ENCODE results near the gene EML1. TPM values are rescaled to one million over a fixed set of nuclear protein-coding genes. Genes with fewer than 3 reads are reported as not detected.

Gene EML1
- total and polyA plus RNA-seq, 2 of the 13 experiments (the other 11 are each of a cell fraction or from before 2014, with no cell fraction given): 0.59 to 1.7 TPM

DNA sequence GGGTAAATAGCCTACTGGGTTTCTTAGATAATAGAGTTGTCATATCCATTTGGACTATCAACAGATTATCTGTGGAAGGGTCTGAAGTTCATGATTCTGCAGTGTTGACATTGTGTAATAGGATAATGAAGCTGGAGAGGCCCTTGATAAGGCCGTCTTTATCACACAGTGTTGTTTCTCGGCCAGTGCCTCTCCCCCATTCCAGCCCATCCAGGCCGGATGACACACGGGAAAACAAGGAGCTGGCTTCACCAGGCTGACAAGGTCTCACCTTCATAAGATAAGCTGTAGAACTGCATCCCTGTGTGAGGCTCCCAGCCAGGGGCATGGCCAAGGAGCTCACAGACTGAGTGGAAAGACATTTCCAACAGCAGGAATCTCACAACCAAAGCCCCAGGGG, 8.7 kb upstream of the EML1 start (continued):
- TF ChIP-seq HMG20B (CRISPR knock-in tag; conservative IDR thresholded peaks at IDR 0.05) (no peak; the same call in 1 of the 2 replicates), ZNF788 (CRISPR knock-in tag; IDR thresholded peaks at IDR 0.05; ENCODE audit: borderline replicate concordance) (no peak; the same call in 1 of the 2 replicates), MED1 (CRISPR knock-in tag; IDR thresholded peaks at IDR 0.05) (peak; percentile 68), ZNF121 (CRISPR knock-in tag; IDR thresholded peaks at IDR 0.05) (no peak), HHEX (CRISPR knock-in tag; IDR thresholded peaks at IDR 0.05) (0 out of 2 replicates have a peak, but pooled peaks have one; percentile 44), TCF7 (IDR thresholded peaks at IDR 0.05; ENCODE audit: low read depth) (peak; percentile 63), ZNF558 (CRISPR knock-in tag; IDR thresholded peaks at IDR 0.05; ENCODE audit: borderline replicate concordance) (no peak), ZNF160 (CRISPR knock-in tag; IDR thresholded peaks at IDR 0.05) (no peak), ZNF232 (CRISPR knock-in tag; IDR thresholded peaks at IDR 0.05; ENCODE audit: borderline replicate concordance) (no peak), ZBTB7A (CRISPR knock-in tag; IDR thresholded peaks at IDR 0.05) (no peak), RARG (CRISPR knock-in tag; IDR thresholded peaks at IDR 0.05; ENCODE audit: low read depth) (no peak), KMT2B (CRISPR knock-in tag; IDR thresholded peaks at IDR 0.05) (no peak), ZEB1 (IDR thresholded peaks at IDR 0.05; ENCODE audit: insufficient replicate concordance, low read depth) (no peak), HCFC1 (IDR thresholded peaks at IDR 0.05; ENCODE audit: low read depth, low read length) (no peak), ZNF768 (CRISPR knock-in tag; IDR thresholded peaks at IDR 0.05) (no peak), SMC3 (IDR thresholded peaks at IDR 0.05; ENCODE audit: low read length) (no peak), CHCHD3 (CRISPR knock-in tag; IDR thresholded peaks at IDR 0.05) (no peak), TBX3 (IDR thresholded peaks at IDR 0.05; ENCODE audit: borderline replicate concordance) (no peak)
- TF ChIP-seq, protein P1, sequence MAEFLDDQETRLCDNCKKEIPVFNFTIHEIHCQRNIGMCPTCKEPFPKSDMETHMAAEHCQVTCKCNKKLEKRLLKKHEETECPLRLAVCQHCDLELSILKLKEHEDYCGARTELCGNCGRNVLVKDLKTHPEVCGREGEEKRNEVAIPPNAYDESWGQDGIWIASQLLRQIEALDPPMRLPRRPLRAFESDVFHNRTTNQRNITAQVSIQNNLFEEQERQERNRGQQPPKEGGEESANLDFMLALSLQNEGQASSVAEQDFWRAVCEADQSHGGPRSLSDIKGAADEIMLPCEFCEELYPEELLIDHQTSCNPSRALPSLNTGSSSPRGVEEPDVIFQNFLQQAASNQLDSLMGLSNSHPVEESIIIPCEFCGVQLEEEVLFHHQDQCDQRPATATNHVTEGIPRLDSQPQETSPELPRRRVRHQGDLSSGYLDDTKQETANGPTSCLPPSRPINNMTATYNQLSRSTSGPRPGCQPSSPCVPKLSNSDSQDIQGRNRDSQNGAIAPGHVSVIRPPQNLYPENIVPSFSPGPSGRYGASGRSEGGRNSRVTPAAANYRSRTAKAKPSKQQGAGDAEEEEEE (CRISPR knock-in tag; IDR thresholded peaks at IDR 0.05; ENCODE audit: borderline replicate concordance): no peak
- TF ChIP-seq, protein P2, sequence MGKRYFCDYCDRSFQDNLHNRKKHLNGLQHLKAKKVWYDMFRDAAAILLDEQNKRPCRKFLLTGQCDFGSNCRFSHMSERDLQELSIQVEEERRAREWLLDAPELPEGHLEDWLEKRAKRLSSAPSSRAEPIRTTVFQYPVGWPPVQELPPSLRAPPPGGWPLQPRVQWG (CRISPR knock-in tag; IDR thresholded peaks at IDR 0.05; ENCODE audit: borderline replicate concordance, low read depth): no peak
- TF ChIP-seq, protein P3, sequence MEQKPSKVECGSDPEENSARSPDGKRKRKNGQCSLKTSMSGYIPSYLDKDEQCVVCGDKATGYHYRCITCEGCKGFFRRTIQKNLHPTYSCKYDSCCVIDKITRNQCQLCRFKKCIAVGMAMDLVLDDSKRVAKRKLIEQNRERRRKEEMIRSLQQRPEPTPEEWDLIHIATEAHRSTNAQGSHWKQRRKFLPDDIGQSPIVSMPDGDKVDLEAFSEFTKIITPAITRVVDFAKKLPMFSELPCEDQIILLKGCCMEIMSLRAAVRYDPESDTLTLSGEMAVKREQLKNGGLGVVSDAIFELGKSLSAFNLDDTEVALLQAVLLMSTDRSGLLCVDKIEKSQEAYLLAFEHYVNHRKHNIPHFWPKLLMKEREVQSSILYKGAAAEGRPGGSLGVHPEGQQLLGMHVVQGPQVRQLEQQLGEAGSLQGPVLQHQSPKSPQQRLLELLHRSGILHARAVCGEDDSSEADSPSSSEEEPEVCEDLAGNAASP (CRISPR knock-in tag; IDR thresholded peaks at IDR 0.05; ENCODE audit: borderline replicate concordance): peak; percentile 50; the same call in 1 of the 2 replicates
- TF ChIP-seq, protein P4, sequence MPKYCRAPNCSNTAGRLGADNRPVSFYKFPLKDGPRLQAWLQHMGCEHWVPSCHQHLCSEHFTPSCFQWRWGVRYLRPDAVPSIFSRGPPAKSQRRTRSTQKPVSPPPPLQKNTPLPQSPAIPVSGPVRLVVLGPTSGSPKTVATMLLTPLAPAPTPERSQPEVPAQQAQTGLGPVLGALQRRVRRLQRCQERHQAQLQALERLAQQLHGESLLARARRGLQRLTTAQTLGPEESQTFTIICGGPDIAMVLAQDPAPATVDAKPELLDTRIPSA (CRISPR knock-in tag; IDR thresholded peaks at IDR 0.05; ENCODE audit: borderline replicate concordance): no peak
- TF ChIP-seq, protein P5, sequence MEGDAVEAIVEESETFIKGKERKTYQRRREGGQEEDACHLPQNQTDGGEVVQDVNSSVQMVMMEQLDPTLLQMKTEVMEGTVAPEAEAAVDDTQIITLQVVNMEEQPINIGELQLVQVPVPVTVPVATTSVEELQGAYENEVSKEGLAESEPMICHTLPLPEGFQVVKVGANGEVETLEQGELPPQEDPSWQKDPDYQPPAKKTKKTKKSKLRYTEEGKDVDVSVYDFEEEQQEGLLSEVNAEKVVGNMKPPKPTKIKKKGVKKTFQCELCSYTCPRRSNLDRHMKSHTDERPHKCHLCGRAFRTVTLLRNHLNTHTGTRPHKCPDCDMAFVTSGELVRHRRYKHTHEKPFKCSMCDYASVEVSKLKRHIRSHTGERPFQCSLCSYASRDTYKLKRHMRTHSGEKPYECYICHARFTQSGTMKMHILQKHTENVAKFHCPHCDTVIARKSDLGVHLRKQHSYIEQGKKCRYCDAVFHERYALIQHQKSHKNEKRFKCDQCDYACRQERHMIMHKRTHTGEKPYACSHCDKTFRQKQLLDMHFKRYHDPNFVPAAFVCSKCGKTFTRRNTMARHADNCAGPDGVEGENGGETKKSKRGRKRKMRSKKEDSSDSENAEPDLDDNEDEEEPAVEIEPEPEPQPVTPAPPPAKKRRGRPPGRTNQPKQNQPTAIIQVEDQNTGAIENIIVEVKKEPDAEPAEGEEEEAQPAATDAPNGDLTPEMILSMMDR (CRISPR knock-in tag; IDR thresholded peaks at IDR 0.05): no peak
- TF ChIP-seq, protein P6, sequence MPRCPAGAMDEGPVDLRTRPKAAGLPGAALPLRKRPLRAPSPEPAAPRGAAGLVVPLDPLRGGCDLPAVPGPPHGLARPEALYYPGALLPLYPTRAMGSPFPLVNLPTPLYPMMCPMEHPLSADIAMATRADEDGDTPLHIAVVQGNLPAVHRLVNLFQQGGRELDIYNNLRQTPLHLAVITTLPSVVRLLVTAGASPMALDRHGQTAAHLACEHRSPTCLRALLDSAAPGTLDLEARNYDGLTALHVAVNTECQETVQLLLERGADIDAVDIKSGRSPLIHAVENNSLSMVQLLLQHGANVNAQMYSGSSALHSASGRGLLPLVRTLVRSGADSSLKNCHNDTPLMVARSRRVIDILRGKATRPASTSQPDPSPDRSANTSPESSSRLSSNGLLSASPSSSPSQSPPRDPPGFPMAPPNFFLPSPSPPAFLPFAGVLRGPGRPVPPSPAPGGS (CRISPR knock-in tag; IDR thresholded peaks at IDR 0.05): no peak
- TF ChIP-seq, protein P7, sequence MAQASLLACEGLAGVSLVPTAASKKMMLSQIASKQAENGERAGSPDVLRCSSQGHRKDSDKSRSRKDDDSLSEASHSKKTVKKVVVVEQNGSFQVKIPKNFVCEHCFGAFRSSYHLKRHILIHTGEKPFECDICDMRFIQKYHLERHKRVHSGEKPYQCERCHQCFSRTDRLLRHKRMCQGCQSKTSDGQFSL (CRISPR knock-in tag; IDR thresholded peaks at IDR 0.05): no peak
